GM21576 (cell line): Measurements from ENCODE around the gene GDPD3.
"Not testable (repeated sequence)": the region's sequence is repeated elsewhere in the genome, so short reads cannot be mapped to it uniquely, and the experiment has no call there.

Experiments
- ATAC-seq: cut with Tn5 transposase; IDR thresholded peaks from one replicate; pipeline ENCODE4 v1.9.1; 2021; ENCODE audit warnings: mild to moderate bottlenecking, moderate library complexity; ENCODE audit not compliant: unreplicated experiment

Gene GDPD3

DNA sequence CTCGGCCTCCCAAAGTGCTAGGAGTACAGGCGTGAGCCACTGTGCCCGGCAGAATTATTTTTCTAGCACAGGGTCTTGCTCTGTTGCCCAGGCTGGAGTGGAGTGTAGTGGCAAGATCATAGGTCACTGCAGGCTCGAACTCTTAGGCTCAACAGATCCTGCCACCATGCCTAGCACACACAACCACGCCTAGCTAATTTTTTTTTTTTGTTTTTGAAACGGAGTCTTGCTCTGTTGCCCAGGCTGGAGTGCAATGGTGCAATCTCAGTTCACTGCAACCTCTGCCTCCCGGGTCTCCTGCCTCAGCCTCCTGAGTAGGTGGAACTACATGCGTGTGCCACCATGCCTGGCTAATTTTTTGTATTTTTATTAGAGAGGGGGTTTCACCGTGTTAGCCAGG lies 12.4 kb upstream of the GDPD3 start:
- ATAC-seq, result not testable (repeated sequence)

GRCh38 chr16:30124985-30125379 lies 11.6 kb upstream of the GDPD3 start:
- no peak for ATAC-seq

DNA sequence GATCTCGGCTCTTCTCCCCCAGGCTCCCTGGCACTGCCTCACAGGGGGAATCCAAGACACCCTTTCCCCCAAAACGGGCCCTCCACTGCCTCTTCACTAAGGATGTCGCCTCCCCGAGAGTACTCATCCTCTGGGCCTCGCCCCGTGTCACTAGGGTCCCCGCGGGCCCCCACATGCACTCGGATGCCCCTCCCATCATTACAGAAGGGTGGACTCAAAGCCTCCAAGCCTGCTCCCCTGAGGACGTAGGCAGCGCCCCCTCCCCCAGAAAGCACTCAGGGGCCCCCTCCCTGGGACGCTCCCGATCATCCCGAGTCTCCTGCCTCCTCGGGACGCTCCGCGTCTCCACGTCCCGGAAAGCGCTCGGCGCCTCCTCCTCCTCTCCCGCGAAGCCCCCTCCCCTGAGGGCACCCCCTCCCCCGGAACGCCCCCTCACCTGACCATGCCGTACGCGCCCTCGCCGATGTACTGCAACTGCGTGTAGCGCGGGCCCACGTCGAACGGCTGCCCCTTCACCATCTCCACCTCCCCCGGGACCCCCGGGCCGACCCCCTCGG lies 9.3 kb upstream of the GDPD3 start:
- ATAC-seq, result no peak

DNA sequence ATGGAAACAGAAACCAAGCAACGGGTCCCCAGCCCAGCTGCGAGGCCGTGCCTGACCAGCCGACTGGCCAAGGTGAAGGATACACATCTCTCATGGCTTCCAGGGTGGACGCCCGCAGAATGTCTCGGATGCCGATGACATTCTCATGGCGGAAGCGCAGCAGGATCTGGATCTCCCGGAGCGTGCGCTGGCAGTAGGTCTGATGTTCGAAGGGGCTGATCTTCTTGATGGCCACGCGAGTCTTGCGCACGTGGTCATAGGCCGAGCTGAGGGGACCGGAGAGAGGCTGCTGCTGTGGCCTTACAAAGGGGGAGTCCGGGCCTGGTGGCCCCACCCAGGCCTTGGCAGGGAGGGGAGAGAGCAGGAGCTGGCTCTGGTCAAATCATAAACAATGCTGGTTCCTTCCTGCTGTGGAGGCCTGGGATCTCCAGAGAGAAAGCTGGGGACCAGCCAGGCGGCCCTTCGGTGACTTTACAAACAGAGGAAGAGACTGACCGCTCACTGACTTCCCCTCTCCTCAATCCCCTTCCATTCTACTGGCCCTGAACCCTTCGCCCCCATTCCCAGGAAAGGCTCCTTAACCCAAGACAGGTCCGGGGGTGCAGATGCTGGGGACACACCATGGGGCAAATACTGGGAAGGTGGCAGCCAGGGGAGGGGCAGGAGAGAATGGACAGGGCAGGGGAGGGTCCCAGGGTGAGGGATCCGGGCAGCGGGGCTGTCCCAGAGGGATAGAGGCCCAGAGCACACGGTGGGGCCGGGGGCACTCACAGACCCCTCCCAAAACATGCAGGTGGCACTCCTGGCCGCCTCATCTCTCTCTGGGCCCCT lies 8.6 kb upstream of the GDPD3 start:
- no peak for ATAC-seq

- ATAC-seq, result no peak
Observed at GRCh38 chr16:30120340-30121105, 7.2 kb upstream of the GDPD3 start.

DNA sequence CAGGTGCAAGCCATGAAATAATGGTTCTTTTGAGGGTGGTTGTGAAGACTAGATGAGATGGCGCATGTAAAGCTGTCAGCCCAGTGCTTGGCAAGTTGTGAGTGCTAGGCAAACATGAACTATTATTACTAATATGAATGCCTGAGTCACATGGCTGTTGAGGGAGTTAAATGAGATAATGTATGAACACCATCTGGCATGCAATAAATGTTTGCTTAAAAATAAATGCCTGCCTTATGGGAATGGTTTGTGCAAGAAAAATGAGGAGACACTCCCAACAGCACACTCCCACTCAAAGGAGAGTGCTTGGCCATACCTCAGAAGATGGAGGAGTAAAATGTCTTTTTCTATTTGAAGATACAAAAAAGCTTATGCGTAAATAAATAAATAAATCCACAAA lies 6.1 kb upstream of the GDPD3 start:
- no peak for ATAC-seq

DNA sequence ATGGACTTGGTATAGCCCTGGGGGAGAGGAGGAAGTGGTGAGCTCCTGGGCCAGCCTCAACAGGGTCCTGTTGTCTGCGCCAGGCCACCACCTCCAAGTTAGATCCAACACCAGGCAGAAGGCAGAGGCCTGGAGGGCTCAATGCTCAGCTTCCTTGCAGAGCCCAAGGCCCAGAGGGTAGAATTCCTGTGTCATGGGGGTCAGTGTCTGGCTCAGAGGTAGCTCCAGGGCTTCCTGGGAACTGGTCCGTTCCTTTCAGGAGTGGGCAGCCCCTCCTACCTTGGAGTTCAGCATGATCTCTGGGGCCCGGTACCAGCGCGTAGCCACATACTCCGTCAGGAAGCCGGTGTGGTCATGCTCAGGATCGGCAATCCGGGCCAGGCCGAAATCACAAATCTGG lies 4.4 kb upstream of the GDPD3 start:
- no peak for ATAC-seq

DNA sequence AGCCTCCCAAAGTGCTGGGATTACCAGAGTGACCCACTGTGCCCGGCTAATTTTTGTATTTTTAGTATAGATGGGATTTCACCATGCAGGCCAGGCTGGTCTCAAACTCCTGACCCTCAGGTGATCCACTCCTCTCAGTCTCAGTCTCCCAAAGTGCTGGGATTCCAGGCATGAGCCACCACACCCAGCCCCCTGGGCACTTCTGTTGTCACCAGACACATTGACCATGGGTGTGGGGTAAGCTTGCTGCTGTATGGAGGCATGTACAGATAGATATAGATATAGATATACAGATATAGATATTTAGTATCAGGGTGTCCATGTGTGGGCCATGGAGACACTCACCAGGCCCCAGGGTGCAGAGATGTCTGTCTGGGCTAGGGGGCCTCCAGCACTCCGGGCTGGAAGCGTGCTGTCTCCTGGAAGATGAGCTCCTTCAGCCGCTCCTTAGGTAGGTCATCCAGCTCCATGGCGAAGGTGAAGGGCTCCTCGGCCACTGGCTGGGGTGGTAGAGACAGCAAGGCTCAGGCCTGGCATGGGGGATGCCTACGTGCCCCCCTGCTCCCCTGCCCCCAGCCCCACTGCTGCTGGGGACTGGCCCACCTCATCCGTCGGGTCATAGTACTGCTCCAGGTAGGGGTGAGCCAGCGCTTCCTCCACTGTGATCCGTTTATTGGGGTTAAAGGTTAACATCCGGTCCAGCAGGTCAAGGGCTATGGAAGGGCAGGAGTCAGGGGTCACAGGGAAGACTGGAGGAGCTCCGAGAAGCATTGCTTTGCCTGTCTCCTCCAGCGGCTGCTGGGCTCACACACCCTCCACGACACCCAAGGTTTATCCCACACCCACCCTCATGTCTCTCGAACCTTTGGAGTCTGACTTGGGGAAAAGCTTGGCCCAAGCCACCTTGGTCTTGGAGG lies 3.2 kb upstream of the GDPD3 start:
- no peak for ATAC-seq

DNA sequence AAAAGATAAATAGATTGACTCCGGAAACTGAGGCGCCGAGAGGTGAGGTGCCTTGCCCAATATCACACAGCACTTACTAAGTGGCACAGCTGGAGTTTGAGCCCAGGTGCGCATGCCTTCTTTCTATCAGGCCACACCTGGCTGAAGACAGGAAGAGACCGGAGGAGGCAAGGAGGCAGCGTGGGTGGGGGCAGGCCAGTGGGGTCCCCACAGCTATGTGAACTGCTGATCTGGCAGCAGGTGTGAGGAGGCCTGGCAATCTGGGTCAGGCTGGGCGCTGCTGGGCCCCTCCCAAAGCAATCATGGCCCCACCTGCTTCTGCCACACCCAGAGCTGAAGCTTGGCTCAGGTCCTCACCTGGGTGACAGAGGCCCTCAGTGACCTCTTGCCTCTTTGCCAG lies 1.9 kb upstream of the GDPD3 start:
- ATAC-seq, result no peak

- ATAC-seq, result not testable (repeated sequence)
Observed at GRCh38 chr16:30114833-30115232, 1.5 kb upstream of the GDPD3 start.

DNA sequence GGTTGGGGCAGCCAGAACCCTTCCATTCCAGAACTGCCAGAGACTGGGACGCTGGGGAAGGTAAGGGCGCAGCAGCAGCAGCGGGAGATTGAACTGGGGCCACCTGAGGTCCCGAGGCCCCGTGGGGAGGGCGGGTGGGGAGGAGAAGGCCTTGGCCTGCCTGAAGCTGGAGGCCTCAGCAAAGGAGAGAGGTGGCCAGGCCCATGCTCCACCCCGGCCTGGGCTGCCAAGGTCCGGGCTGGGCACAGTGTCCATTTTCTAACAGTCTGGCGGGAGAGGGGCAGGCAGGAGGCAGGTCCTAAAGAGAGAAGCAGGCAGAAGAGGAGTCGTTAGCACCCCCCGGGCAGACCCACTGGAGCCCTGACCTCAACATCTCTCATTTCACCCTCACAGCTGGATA lies 1.1 kb upstream of the GDPD3 start:
- no peak for ATAC-seq

- no peak for ATAC-seq
Observed at GRCh38 chr16:30113711-30114333, 485 bp upstream of the GDPD3 start.

DNA sequence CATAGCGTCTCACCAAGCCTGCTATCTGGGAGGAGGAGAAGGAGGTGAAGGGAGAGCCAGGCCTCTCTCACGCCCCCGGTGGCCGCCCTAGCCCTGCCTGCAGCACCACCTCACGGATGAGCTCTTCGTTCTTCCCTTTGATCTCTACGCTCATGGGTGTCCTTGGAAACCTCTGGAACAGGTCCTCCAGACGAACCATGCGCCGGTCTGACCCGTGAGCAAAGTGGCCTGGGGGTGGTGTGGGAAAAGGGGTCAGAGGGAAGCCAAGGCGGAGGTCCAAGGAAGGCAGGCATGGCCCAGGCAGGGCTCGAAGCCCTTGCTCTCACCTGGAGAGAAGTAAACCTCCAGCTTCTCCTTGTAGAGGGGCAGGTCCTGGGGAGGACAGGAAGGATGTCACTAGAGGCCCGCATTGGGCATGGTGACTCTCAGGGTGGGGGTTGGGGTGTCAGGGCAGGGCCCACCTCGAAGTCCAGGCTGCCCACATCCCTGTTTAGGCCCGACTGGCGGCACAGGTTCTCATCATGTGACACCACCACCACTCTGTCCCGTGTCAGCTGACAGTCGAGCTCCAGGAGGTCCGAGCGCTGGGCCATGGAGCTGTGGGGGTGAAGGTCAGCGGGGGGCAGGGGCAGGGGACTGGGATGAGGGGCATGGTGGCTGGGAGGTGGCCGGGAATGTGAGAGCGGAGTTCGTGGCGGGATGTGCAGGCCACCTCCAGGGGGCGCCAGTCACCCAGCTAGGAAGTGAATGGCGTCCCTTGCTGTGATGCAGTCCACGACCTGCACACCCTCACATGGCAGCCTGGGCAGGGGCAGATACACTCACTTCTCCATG lies 923 bp downstream of the GDPD3 start:
- ATAC-seq, result no peak

GRCh38 chr16:30110661-30111060 lies 2.7 kb downstream of the GDPD3 start:
- no peak for ATAC-seq

GRCh38 chr16:30108059-30108850 lies 5.1 kb downstream of the GDPD3 start:
- ATAC-seq, result no peak

DNA sequence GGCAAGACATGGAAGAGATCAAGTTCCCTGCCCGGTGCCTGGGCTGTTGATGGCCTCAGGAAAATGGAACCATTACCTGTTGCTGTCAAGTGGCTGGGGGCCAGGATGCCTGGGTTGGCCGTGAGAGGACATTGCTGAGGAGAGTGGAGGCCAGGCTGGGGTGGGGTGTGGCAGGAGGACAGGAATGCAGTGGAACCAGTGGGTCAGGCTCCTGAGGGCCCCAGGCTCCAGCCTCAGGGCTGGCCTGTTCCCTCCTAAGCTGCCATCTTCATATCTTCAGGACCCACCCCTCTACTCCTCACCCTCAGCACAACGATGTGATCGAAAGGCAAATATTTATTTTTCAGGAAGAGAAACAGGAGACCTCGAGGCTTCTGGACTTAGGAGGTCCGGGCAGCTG lies 8.8 kb downstream of the GDPD3 start:
- no peak for ATAC-seq

DNA sequence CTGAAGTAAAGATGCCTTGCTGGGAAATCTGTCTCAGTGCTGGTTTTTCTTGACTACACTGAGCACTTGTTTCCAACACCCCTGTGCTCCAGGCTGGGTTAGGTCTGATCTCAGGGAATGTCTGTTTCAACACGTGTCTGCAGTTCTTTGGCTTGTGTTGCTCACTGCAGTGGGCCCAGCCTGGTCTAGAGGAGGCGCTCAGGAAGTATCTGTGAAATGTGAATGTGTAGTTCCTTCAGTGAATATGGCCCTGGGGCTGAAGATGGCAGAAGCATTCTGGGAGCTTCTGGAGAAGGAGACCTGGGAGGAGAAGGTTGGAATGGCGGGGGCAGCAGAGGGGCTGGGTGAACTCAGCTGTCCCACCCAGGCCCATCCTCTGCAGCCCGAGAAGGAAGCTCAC lies 9.2 kb downstream of the GDPD3 start:
- no peak for ATAC-seq

GRCh38 chr16:30096862-30097563 lies 16.3 kb downstream of the GDPD3 start:
- no peak for ATAC-seq
